Measurements from ENCODE around the gene DGKZ.
"Not testable (repeated sequence)": the region's sequence is repeated elsewhere in the genome, so short reads cannot be mapped to it uniquely, and the experiment has no call there.

DGKZ gene, protein sequence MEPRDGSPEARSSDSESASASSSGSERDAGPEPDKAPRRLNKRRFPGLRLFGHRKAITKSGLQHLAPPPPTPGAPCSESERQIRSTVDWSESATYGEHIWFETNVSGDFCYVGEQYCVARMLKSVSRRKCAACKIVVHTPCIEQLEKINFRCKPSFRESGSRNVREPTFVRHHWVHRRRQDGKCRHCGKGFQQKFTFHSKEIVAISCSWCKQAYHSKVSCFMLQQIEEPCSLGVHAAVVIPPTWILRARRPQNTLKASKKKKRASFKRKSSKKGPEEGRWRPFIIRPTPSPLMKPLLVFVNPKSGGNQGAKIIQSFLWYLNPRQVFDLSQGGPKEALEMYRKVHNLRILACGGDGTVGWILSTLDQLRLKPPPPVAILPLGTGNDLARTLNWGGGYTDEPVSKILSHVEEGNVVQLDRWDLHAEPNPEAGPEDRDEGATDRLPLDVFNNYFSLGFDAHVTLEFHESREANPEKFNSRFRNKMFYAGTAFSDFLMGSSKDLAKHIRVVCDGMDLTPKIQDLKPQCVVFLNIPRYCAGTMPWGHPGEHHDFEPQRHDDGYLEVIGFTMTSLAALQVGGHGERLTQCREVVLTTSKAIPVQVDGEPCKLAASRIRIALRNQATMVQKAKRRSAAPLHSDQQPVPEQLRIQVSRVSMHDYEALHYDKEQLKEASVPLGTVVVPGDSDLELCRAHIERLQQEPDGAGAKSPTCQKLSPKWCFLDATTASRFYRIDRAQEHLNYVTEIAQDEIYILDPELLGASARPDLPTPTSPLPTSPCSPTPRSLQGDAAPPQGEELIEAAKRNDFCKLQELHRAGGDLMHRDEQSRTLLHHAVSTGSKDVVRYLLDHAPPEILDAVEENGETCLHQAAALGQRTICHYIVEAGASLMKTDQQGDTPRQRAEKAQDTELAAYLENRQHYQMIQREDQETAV

DNA sequence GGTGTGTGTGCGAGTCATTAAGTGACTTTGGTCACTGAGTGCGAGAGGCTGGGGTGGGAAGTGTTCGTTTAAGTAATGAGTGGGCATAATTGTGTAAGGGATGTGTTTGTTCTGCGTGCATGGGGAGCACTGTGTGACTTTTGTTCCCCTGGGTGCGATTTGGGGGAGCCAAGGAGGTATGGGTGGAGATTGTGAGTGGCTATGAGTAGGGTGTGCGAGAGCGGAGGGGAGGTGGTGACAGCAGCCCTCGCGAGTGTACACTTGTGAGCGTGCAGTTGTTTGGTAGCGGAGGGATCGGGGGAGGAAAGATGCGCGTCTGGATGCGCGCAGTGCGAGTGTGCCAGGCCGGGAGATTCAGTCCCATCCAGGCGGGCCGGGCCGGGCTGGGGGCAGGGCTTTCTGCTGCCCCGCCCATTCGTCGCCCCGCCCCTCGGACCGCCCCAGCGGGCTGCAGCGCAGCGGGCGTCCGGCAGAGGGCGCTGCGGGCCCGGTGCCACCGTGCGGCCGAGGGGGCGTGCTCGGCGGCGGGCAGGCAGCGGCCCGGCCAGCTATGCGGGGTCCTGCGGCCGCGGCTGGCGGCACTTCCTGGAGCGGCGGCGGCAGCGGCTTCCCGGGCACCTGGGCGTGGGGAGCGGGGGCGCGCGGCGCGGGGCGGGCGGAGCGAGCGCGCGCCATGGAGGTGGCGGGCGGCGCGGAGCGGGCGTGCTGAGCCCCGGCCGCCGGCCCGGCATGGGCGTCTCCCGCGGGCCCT lies at the start of gene DGKZ:
Gene DGKZ, plus strand, starts transcription at position 578 of the 751 bp plus-strand sequence. CDS start 197 bp downstream, outside the sequence.
- ATAC-seq (peak; percentile 70), DNase-seq (peak; percentile 90)

DNA sequence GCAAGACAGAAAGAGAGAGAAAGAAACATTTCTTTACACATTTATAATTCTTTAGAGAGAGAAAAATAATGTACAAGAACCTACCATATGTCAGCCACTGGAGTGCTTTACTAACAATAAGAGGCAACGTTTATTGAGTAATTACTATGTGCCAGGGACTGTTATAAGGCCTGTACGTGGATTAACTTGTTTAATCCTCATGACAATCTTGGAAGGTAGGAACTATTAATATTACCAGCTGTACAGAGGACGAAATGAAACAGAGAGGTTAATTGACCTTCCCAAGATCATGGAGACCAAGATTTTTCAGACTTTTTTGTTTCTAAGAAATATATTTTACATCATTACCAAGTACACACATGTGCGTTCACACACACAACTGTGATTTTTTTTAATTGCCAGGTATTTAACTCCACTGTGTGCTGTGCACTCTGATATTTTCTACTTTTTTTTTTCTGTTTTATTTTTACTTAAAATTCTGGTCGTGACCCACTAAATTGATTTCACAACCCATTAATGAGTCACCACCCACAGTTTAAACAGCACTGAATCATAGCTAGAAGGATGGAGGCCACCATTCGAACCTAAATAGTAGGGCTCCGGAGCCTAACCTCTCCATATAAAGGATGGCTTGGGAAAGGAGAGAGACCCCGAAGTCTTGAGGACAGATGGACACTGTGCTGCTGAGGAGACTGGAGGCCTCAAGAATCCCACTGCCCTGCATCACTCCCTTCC lies 48.4 kb upstream of the DGKZ start:
- ATAC-seq (no peak), DNase-seq (no peak)

DNA sequence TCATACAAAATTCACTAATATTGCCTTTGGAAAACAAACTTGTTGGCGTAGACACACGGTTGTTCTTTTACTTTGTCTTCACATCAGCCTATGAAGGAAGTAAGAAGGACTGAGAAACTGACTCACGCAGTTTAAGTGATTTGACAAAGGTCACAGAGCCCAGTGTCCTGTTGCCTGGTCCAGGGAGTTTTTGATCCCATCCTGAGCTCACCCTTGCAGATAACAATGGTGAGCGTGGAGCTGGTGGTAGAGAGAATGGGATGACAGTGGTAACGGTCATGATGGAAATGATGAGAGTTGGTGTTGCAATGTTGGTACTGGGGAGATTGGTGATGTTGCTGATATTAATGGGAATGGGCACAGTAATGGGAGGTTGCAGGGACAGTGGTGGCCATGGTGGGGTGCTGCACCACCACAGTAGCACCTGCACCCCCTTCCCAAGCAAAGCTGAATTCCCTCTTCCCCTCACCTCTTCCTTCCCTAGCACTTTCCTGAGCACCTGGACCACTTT lies 47.8 kb upstream of the DGKZ start:
- DNase-seq, result no peak

DNA sequence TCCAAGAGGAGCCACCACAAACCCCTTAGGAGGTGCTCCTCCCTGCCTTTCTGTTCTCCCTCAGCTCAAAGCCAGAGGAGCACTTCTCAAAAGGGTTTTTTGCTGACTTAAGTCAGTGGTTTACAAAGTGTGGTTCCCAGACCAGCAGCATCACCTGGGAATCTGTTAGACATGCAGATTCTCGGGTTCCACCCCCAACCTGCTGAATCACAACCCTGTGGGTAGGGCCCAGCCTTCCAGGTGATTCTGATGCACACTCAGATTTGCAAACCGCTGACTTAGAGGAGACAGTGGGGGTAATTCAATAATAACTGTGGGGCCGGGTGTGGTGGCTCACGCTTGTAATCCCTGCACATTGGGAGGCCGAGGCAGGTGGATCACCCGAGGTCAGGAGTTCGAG lies 47.0 kb upstream of the DGKZ start:
- ATAC-seq, result no peak
- DNase-seq, result no peak

More for the DNA sequence above, 47.8 kb upstream of the DGKZ start:
- ATAC-seq, result no peak

DNA sequence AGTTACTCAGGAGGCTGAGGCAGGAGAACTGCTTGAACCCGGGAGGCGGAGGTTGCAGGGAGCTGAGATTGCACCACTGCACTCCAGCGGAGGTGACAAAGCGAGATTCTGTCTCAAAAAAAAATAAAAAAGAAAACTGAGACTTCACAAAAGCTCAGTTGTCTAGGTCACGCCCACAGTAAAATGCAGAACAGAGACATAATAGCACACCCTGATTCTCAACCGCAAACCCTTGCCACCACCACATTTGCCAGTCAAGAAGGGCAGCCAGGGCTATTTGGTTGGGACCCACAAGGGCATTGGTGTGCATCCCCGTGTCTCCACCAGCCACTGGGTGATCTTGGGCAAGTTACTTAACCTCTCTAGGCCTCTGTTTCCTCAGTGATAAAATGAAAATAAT lies 44.4 kb upstream of the DGKZ start:
- ATAC-seq, result no peak
- DNase-seq, result no peak

DNA sequence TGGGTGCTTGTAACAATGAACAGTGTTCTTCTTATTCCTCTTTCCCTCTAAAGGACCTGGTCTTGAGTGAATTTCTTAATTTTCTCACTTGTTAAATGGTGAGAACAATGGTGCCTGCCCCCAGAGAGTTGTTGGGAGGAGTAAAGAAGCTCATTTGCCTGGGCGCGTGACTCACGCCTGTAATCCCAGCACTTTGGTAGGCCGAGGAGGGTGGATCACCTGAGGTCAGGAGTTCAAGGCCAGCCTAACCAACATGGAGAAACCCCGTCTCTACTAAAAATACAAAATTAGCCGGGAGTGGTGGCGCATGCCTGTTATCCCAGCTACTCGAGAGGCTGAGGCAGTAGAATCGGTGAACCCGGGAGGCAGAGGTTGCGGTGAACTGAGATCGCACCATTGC lies 43.2 kb upstream of the DGKZ start:
- ATAC-seq, DNase-seq: not testable (repeated sequence)

DNA sequence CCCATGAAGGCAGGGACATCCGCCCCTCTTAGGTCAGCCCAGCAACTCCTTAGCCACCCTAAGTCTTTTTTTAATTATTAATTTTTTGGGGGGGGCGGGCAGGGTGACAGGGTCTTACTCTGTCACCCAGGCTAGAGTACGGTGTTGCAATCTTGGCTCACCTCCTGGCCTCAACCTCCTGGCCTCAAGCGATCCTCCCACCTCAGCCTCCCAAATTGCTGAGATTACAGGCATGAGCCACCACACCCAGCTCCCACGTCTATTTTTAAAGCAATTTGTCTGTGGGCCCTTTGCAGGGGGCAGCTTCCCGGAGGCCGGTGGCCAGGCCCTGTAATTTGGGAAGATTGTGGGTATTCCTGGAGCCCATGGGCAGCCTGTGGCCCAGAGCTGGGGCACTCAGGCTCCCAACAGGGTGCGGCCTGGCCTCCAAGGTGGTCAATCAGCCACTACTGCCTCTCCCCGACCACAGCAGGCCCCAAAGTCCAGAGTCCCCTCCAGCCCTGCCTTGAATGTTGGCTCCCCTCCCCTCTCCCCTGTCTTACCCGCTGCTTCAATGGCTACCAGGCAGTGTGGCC lies 42.6 kb upstream of the DGKZ start:
- no peak for DNase-seq
- no peak for ATAC-seq

DNA sequence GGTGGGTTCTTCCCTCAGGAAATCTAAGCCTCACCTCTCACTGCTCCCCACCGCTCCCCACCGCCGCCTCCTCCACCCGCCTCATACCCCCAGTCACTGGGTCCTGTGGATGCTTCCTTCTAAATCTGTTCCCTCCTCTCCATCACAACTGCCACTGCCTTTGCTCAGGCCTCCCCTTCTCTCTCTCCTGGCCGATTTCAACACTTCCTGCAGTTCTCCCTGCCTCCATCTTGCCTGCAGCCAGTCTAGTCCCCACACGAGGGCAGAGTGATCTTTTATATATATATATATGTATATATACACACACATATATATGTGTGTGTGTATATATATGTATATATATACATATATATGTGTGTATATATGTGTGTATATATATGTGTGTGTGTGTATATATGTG lies 42.0 kb upstream of the DGKZ start:
- no peak for DNase-seq
- no peak for ATAC-seq

DNA sequence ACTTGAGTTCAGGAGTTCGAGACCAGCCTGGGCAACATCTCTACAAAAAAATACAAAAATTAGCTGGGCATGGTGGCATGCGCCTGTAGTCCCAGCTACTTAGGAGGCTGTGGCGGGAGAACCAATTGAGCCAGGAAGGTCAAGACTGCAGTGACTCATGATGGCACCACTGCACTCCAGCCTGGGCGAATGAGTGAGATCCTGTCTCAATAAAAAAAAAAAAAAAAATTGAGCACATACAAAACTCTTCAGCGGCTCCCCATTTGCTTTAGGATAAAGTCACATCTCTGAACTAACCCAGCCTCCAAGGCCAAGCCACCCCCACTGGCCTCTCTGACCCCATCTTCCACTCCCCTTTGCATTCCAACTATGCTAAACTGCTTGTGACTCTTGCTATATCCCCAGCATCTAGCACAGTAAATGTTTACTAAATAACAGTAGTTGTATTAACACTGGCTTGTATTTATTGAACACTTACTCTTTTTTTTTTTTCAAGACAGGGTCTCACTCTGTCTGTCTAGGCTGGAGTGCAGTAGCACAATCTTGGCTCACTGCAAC lies 40.9 kb upstream of the DGKZ start:
- no peak for ATAC-seq
- no peak for DNase-seq

DNA sequence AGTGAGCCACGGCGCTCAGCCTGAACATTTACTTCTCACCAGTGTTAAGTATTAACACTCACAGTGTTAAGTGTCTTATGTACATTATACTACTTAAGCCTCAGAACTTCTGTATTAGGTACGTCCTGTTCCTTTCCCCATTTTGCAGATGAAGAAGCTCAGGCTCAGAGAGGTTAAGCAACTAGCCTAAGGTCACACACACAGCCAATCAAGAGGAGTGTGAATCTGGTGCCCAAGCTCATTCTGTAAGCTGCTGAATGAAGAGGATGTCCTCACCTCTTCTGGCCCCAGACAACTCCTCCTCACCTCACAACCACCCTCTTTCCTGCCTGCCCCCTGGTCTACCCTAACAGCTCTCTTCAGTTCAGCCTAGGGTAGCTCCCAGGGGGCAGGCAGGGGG lies 39.9 kb upstream of the DGKZ start:
- DNase-seq (no peak), ATAC-seq (no peak)

DNA sequence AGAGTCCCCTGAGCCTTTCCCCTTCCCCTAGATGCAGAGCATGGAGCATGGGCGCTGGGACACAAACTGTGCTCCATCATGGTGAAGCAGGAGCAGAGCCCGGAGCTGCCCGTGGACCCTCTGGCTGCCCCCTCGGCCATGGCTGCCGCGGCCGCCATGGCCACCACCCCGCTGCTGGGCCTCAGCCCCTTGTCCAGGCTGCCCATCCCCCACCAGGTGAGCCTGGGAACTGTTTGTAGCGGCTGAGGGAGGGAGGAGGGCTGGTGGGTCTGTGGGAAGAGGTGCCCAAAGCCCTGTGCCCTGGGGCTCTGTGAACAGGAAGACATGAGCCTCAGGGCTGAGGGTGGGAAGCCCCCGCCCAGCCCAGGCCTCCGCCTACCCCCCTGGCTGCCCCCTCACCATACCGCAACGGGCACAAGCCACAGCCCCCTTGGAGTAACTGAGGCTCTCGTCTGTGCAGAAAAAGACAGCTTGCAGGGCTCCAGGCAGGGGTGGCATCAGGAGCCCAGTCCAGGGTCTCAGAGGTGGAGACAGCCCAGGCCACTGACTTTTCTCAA lies 39.4 kb upstream of the DGKZ start:
- ATAC-seq (no peak), DNase-seq (no peak)

DNA sequence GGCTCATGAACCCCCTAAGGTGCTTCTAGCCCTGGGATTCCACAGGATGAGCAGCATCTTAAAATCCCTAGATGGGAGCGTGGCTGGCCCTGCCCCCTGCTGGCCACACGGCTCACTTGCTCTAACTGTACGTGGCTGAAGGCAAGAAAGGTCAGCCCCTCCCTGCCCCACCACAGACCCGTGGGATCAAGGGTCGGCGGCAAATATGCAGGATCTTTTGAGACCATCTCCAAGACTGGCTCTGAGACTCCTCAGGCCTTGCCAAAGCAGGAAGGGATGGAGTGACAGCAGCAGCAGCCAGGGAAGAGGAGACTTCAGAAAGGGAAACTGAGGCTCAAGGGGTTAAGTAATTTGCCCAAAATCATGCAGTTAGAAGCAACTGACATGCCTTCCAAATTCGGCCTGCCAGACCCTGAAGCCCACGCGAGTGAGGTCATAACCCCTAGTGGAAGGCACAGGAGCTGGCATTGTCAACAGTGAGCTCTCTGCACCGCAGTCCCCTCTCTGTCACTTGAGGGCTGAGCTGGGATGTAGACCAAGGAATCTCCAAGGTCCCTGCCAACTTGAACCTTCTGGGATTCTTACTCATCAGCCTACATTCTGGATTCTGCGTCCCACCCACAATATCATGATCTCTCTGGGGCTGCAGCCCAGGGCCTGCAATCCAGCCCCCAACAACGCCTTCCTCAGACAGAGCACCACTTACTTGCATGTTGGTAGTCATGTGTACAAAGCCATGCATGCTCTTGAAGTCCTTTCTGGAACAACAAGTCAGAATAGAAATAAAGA lies 38.4 kb upstream of the DGKZ start:
- ATAC-seq (peak; percentile 78), DNase-seq (peak; percentile 80)

DNA sequence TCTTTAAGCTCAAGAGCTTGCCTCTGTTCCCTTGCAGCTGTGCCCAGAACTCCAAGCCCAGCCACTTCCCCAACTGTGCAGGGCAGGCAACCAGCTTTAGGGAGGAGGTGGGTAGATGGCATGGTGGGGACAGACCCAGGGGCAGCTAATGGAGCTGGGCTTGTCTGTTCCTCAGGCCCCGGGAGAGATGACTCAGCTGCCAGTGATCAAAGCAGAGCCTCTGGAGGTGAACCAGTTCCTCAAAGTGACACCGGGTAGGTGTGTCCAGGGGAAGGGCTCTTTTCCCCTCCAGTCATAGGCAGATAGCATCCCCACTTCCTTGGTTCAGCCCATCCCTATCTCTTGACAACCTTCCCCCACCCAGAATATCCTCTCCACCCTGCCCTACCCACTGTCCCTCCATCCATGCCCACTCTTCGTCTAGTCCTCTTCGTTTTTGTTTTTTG lies 37.4 kb upstream of the DGKZ start:
- DNase-seq (no peak), ATAC-seq (peak; percentile 28)

DNA sequence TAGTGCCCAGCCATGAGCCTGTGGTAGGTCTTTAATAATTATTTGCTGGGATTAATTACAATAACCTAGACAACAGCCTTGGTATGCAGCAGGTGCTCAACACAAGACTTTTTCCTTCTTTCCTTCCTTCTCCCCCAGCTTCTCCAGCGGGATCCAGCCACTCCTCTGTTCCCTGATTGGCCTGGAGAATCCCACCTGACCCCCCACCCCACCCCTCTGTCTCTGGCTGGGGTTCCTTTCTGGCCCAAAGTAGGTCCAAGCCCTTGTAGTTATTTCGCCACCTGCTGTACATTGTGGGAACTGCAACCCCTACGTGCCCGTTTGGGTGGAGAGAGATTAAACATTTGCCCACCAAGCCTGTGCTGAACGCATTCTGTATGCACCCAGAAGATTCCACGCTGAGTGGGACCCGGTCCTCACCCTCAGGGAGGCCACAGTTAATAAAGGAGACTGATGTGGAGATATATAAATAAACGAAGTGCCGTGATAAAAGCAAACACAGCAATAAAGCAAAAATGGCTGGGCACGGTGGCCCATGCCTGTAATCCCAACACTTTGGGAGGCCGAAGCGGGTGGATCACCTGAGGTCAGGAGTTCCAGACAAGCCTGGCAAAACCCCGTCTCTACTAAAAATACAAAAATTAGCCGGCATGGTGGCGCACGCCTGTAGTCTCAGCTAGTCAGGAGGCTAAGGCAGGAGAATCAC lies 32.1 kb upstream of the DGKZ start:
- DNase-seq (peak; percentile 84), ATAC-seq (peak; percentile 63)

DNA sequence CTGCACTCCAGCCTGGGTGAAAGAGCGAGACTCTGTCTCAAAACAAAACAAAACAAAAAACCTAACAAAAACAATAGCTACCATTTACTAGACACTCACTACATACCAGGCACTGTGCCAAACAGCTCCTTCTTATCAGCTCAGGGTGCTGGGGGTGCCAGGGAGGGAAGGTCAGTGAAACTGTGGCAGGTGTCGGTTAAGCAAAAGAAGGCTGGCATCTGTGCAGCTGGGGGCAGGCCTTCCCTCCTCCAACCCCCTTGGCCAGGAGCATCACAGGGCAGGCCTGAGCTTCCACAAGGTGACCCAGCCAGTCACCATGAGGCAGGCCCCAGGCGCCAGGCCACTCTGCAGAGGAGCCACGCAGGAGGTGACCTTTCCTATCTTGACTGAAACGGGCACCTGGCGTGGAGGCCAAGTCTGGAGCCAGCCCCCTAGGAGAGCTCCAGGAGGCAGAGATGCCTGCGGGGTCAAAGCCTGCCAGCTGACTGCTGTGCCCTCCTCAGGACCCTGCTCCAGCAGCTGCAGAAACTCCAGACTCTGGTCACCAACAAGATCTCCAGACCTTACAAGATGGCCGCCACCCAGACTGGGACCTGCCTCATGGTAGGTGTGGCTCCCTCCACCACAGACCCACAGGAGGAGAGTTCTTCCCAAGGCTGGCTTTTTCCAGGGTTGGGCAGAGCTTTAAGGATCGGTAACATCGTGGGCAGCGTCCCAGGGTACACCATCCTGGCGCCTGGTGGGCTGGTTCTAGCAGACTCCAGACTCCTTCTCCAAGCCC lies 31.3 kb upstream of the DGKZ start:
- ATAC-seq (no peak), DNase-seq (no peak)

DNA sequence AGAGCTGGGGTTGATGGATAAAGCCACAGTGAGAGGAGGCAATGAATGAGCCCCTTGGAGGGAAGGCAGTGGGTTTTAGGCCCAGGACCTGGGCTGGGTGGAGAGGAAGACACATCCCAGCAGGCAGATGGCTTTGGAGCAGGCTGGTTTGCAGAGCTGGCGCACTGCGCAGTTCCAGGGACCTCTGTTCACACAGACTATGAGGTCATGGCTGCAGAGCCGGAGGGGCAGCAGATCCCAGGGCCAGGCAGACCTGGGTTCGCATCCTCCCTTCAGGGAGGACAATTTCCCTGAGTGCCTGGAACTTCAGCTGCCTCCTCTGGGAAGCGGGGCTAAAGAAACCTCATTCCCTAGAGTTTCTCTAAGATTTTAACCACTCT lies 28.2 kb upstream of the DGKZ start:
- no peak for ATAC-seq
- DNase-seq, result no peak

DNA sequence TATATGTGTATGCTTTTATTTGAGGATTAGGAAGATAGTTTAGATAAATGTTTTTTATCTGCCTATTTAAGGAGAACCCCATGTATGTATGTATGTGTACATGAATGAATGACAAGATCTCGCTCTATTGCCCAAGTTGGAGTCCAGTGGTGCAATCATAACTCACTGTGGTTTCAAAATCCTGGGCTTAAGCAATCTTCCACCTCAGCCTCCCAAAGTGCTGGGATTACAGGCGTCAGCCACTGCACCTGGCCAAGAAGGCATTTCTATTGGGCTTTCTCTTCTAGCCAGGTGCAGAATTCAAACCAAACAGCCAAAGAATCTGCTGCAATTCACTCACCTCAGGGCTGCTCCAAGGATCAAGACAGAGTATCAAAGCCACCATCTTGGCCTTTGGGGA lies 25.5 kb upstream of the DGKZ start:
- no peak for ATAC-seq
- DNase-seq, result no peak

DNA sequence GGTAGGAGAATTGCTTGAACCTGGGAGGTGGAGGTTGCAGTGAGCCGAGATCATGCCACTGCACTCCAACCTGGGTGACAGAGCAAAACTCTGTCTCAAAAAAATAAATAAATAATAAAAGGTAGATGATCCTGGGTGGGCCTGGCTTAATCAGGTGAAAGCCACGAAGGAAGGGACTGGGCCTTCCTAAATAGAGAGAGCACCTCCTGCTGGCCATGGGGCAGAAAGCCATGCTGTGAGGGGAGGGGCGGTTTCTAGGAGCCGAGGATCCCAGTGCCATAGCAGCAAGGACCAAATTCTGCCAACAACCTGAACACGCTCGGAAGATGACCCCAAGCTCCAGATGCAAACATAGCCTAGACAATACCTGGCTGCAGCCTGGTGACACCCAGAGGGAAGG lies 24.5 kb upstream of the DGKZ start:
- no peak for ATAC-seq
- DNase-seq, result peak; percentile 45

Measured in stimulated activated naive CD8-positive, alpha-beta T cell treated with anti-CD3 and anti-CD28 coated beads, Interleukin-15, Interleukin-2, amounts not matched to agents 100 U/mL and 50 U/mL, for 24 hours (primary cell).